Neural cell (in vitro differentiated cells): ENCODE measurements around the gene PRH1. TPM values are rescaled to one million over a fixed set of nuclear protein-coding genes. Genes with fewer than 3 reads are reported as not detected.

Experiments used
- H2AFZ ChIP-seq: fragments of 200-600, 300-800 bp; sonication (generic), shearing (Covaris generic); 2 replicates; pipeline ENCODE4 v1.6.0; 2014; ENCODE audit warnings: low read depth, mild to moderate bottlenecking, antibody characterized with exemption, low read length, moderate library complexity
- H3F3A ChIP-seq: fragments of 200-600 bp; shearing (Covaris generic); 2 replicates; pipeline ENCODE4 v1.6.1; 2016; ENCODE audit warnings: mild to moderate bottlenecking, moderate library complexity, mixed read lengths, antibody characterized with exemption, low read length; ENCODE audit not compliant: insufficient read depth, poor library complexity, severe bottlenecking
- H3K27ac ChIP-seq: fragments of 200-600, 300-800 bp; sonication (generic), shearing (Covaris generic); 2 replicates; pipeline ENCODE4 v1.5.1; 2014; ENCODE audit warnings: mild to moderate bottlenecking, low read length, moderate library complexity
- H3K27me3 ChIP-seq: fragments of 300-800, 200-600 bp; sonication (generic), shearing (Covaris generic); 2 replicates; pipeline ENCODE4 v1.6.0; 2014; ENCODE audit warnings: mild to moderate bottlenecking, low read depth, low read length, moderate library complexity; ENCODE audit not compliant: insufficient read depth
- H3K36me3 ChIP-seq: fragments of 300-800, 200-600 bp; sonication (generic), shearing (Covaris generic); 2 replicates; pipeline ENCODE4 v1.5.1; 2014; ENCODE audit warnings: mild to moderate bottlenecking, antibody characterized with exemption, low read length, moderate library complexity; ENCODE audit not compliant: insufficient read depth
- H3K4me2 ChIP-seq: fragments of 300-800, 200-600 bp; sonication (generic), shearing (Covaris generic); 2 replicates; pipeline ENCODE4 v1.6.0; 2014; ENCODE audit warnings: mild to moderate bottlenecking, low read length
- H3K4me3 ChIP-seq: fragments of 300-800, 200-600 bp; sonication (generic), shearing (Covaris generic); 2 replicates; pipeline ENCODE4 v1.5.1; 2014; ENCODE audit warnings: mild to moderate bottlenecking, low read length, moderate library complexity
- H3K79me2 ChIP-seq: fragments of 200-600 bp; shearing (Covaris generic); replicated peaks from 2 replicates; pipeline ENCODE4 v1.6.0; 2014; ENCODE audit warnings: mild to moderate bottlenecking, low read length, moderate library complexity; ENCODE audit not compliant: insufficient read depth
- H3K9ac ChIP-seq: fragments of 300-800, 200-600 bp; sonication (generic), shearing (Covaris generic); 2 replicates; pipeline ENCODE4 v1.6.1; 2016; ENCODE audit warnings: mild to moderate bottlenecking, low read length, mixed read lengths
- H3K9me2 ChIP-seq: fragments of 200-600 bp; shearing (Covaris generic); 2 replicates; pipeline ENCODE4 v1.6.1; 2016; ENCODE audit warnings: mild to moderate bottlenecking, low read length, mixed read lengths; ENCODE audit not compliant: insufficient read depth
- H3K9me3 ChIP-seq: fragments of 200-600, 300-800 bp; sonication (generic), shearing (Covaris generic); 2 replicates; pipeline ENCODE4 v1.6.1; 2016; ENCODE audit warnings: mild to moderate bottlenecking, mixed run types, low read length, moderate library complexity, mixed read lengths
- H4K20me1 ChIP-seq: fragments of 200-600 bp; shearing (Covaris generic); 2 replicates; pipeline ENCODE4 v1.6.1; 2016; ENCODE audit warnings: mild to moderate bottlenecking, mixed run types; ENCODE audit not compliant: insufficient read depth
- EP300 ChIP-seq: fragments of 450-650 bp; conservative IDR thresholded peaks from 2 replicates; pipeline ENCODE4 v1.6.1; 2014; ENCODE audit warnings: antibody characterized with exemption, mild to moderate bottlenecking, moderate library complexity; ENCODE audit not compliant: poor library complexity, severe bottlenecking
- EZH2 ChIP-seq: fragments of 200-600, 300-800 bp; shearing (Covaris generic), sonication (generic); IDR thresholded peaks from 2 replicates; pipeline ENCODE4 v1.6.1; 2014; ENCODE audit warnings: antibody characterized with exemption, low read length, borderline replicate concordance, mild to moderate bottlenecking; ENCODE audit not compliant: insufficient read depth, poor library complexity, severe bottlenecking
- MXI1 ChIP-seq: fragments of 450-650 bp; conservative IDR thresholded peaks from 2 replicates; pipeline ENCODE4 v1.6.1; 2014; ENCODE audit warnings: antibody characterized with exemption, mild to moderate bottlenecking; ENCODE audit not compliant: poor library complexity, severe bottlenecking
- POLR2AphosphoS5 ChIP-seq: IDR thresholded peaks from 2 replicates; pipeline ENCODE4 v1.6.1; 2012
- RAD21 ChIP-seq: fragments of 450-650 bp; conservative IDR thresholded peaks from 2 replicates; pipeline ENCODE4 v1.6.1; 2014; ENCODE audit warnings: antibody characterized with exemption, mild to moderate bottlenecking, moderate library complexity
- SMC3 ChIP-seq: fragments of 450-650 bp; conservative IDR thresholded peaks from 2 replicates; pipeline ENCODE4 v1.6.1; 2014; ENCODE audit warnings: antibody characterized with exemption, mild to moderate bottlenecking, moderate library complexity; ENCODE audit not compliant: poor library complexity
- TAF1 ChIP-seq: IDR thresholded peaks from 2 replicates; pipeline ENCODE4 v1.6.1; 2012; ENCODE audit warnings: low read depth
- polyA plus RNA-seq: library from polyadenylated mRNA; depleted of rRNA; stranded (reverse); fragments of >200 nt; gene quantifications from 2 replicates; pipeline ENCODE4 v1.2.3, GENCODE V29; 2014
- TF ChIP-seq, protein P1 (sequence below): fragments of 450-650 bp; IDR thresholded peaks from 2 replicates; pipeline ENCODE4 v1.5.1; 2014; ENCODE audit warnings: antibody characterized with exemption, mild to moderate bottlenecking, moderate library complexity; ENCODE audit not compliant: poor library complexity, severe bottlenecking
- TF ChIP-seq, protein P2 (sequence below): IDR thresholded peaks from 2 replicates; pipeline ENCODE4 v1.6.1; 2012; ENCODE audit warnings: borderline replicate concordance

PRH1 gene
- polyA plus RNA-seq, 1 donor from 2014 or later = 25.7 TPM

GRCh38 chr12:10910380-10910779 is 26.3 kb upstream of the PRH1 start:
- Histone ChIP-seq H3K9me2 (no peaks in the 10 kb centered on the region), H3K4me2 (no peak overlapping the region), H3K27ac (no peak overlapping the region), H4K20me1 (no peaks in the 10 kb centered on the region), H3K9ac (no peak overlapping the region), H3F3A (no peaks in the 10 kb centered on the region), H3K9me3 (no peaks in the 10 kb centered on the region), H2AFZ (no peak overlapping the region), H3K36me3 (no peaks in the 10 kb centered on the region), H3K4me3 (no peak overlapping the region), H3K27me3 (no peaks in the 10 kb centered on the region), H3K79me2 (no peaks in the 10 kb centered on the region)
- TF ChIP-seq POLR2AphosphoS5 = no peak
- no peak for TF ChIP-seq RAD21
- TF ChIP-seq TAF1 = no peak
- no peak for TF ChIP-seq EP300
- TF ChIP-seq, protein P1, sequence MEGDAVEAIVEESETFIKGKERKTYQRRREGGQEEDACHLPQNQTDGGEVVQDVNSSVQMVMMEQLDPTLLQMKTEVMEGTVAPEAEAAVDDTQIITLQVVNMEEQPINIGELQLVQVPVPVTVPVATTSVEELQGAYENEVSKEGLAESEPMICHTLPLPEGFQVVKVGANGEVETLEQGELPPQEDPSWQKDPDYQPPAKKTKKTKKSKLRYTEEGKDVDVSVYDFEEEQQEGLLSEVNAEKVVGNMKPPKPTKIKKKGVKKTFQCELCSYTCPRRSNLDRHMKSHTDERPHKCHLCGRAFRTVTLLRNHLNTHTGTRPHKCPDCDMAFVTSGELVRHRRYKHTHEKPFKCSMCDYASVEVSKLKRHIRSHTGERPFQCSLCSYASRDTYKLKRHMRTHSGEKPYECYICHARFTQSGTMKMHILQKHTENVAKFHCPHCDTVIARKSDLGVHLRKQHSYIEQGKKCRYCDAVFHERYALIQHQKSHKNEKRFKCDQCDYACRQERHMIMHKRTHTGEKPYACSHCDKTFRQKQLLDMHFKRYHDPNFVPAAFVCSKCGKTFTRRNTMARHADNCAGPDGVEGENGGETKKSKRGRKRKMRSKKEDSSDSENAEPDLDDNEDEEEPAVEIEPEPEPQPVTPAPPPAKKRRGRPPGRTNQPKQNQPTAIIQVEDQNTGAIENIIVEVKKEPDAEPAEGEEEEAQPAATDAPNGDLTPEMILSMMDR = no peak
- TF ChIP-seq EZH2 = no peak
- TF ChIP-seq MXI1 = no peak
- TF ChIP-seq SMC3 = no peak
- TF ChIP-seq, protein P2, sequence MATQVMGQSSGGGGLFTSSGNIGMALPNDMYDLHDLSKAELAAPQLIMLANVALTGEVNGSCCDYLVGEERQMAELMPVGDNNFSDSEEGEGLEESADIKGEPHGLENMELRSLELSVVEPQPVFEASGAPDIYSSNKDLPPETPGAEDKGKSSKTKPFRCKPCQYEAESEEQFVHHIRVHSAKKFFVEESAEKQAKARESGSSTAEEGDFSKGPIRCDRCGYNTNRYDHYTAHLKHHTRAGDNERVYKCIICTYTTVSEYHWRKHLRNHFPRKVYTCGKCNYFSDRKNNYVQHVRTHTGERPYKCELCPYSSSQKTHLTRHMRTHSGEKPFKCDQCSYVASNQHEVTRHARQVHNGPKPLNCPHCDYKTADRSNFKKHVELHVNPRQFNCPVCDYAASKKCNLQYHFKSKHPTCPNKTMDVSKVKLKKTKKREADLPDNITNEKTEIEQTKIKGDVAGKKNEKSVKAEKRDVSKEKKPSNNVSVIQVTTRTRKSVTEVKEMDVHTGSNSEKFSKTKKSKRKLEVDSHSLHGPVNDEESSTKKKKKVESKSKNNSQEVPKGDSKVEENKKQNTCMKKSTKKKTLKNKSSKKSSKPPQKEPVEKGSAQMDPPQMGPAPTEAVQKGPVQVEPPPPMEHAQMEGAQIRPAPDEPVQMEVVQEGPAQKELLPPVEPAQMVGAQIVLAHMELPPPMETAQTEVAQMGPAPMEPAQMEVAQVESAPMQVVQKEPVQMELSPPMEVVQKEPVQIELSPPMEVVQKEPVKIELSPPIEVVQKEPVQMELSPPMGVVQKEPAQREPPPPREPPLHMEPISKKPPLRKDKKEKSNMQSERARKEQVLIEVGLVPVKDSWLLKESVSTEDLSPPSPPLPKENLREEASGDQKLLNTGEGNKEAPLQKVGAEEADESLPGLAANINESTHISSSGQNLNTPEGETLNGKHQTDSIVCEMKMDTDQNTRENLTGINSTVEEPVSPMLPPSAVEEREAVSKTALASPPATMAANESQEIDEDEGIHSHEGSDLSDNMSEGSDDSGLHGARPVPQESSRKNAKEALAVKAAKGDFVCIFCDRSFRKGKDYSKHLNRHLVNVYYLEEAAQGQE = no peak

DNA sequence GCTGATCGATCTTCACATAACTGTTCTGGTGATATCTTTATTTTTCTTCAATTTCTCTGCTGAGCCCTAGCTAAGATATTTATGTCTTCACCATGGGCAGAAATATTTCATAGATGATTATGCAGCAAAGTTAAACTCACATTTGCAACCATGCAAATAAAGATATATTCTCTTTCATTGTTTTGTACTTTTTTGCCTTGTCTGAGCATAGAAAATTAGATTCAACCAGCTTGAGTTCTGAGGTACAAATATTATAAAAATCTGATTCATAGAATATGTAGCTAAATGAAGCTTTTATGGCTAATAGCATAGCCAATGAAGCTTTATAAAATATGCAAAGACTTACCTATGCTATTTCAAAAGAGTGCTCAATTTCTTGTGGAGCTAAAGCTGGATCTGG is 25.4 kb upstream of the PRH1 start, which contains the start of gene TAS2R13:
TAS2R13 (minus strand) TSS at position 101 of the 400 bp plus-strand sequence. CDS start 264 bp downstream, outside the sequence.
- no peak within 1 kb of the TSS for H3K27ac ChIP-seq

More for the DNA sequence above, 25.4 kb upstream of the PRH1 start, which contains the start of gene TAS2R13:
- Histone ChIP-seq H2AFZ (no peak within 1 kb of the TSS), H3K4me2 (no peak within 1 kb of the TSS), H3K9me3 (no peaks in the 10 kb centered on the region), H3K4me3 (no peak within 1 kb of the TSS), H3F3A (no peaks in the 10 kb centered on the region), H4K20me1 (no peaks in the 10 kb centered on the region), H3K79me2 (no peaks in the 10 kb centered on the region), H3K27me3 (no peaks in the 10 kb centered on the region), H3K36me3 (no peaks in the 10 kb centered on the region), H3K9me2 (no peaks in the 10 kb centered on the region), H3K9ac (no peak within 1 kb of the TSS)
- TF ChIP-seq EP300 (no peak), TAF1 (no peak), POLR2AphosphoS5 (no peak), EZH2 (no peak), SMC3 (no peak)
- TF ChIP-seq, protein P1 = no peak
- TF ChIP-seq, protein P2 = no peak
